GM12878 (cell line): ENCODE data around the gene HEPHL1. TPM values are rescaled to one million over a fixed set of nuclear protein-coding genes. Genes with fewer than 3 reads are reported as not detected.
A peak's percentile ranks its signal among the peaks of the same experiment; 100 is the strongest.

ENCODE experiments used
- ATAC-seq: fragments of 200-7000 bp; cut with Tn5 transposase; 3 replicates; pipeline ENCODE4 v1.9.1; 2020; ENCODE audit warnings: mild to moderate bottlenecking, moderate library complexity
- BruUV-seq: library from RNA; stranded (reverse); fragments of 400-500 nt; replicated peaks from 2 replicates; lab custom pipeline; 2021; lab: Mats Ljungman, UMichigan
- CTCF ChIA-PET: fragments of 300-600 bp; sonication (Branson Sonifier 250); formaldehyde crosslinking; extraction: SDS; loops from one replicate; lab custom pipeline; 2021; ENCODE audit warnings: inconsistent platforms; lab: Yijun Ruan, JAX
- POLR2A ChIA-PET: fragments of 350-600 bp; formaldehyde crosslinking; extraction: SDS; loops from one replicate; lab custom pipeline; 2021; ENCODE audit warnings: inconsistent platforms; lab: Charles Lee
- RAD21 ChIA-PET: fragments of 300-600 bp; sonication (Branson Sonifier 250); formaldehyde crosslinking; loops from one replicate; lab custom pipeline; 2023; ENCODE audit warnings: antibody characterized with exemption; ENCODE audit not compliant: unreplicated experiment; lab: Charles Lee
- SMC1A ChIA-PET: fragments of 300-600 bp; sonication (Branson Sonifier 250); formaldehyde crosslinking; loops from one replicate; lab custom pipeline; 2023; ENCODE audit not compliant: unreplicated experiment, uncharacterized antibody; lab: Charles Lee
- DNase-seq: peaks from one replicate; pipeline ENCODE4 v3.0.0-alpha.2; 2011; ENCODE audit warnings: low read depth, low spot score
- FAIRE-seq: peaks from 3 replicates; lab custom pipeline; 2011; peaks lifted over from hg19 to GRCh38; lab: Jason Lieb, UNC
- H2AFZ ChIP-seq: 2 replicates; pipeline ENCODE4 v1.6.0; 2011; ENCODE audit warnings: low read depth, low read length, control low read depth; ENCODE audit not compliant: control insufficient read depth
- H3K27ac ChIP-seq: 2 replicates; pipeline ENCODE4 v1.5.1; 2011; ENCODE audit warnings: control low read depth; ENCODE audit not compliant: control insufficient read depth, insufficient read depth
- H3K27me3 ChIP-seq, 2 experiments: replicated peaks in 1 of 2; 2 replicates each; pipeline versions ENCODE4 v1.6.0 to v1.6.1; 2011; ENCODE audit warnings: low read length in 1 of 2; ENCODE audit not compliant: control insufficient read depth in 2 of 2, insufficient read depth in 2 of 2
- H3K36me3 ChIP-seq, 2 experiments: 2 replicates each; pipeline ENCODE4 v1.5.1; 2011; ENCODE audit warnings: low read length in 1 of 2; ENCODE audit not compliant: control insufficient read depth in 2 of 2, insufficient read depth in 2 of 2
- H3K4me1 ChIP-seq: 2 replicates; pipeline ENCODE4 v1.6.1; 2011; ENCODE audit warnings: mild to moderate bottlenecking, low read length, moderate library complexity, mixed read lengths; ENCODE audit not compliant: control insufficient read depth, insufficient read depth
- H3K4me2 ChIP-seq: 2 replicates; pipeline ENCODE4 v1.6.0; 2011; ENCODE audit warnings: control low read depth; ENCODE audit not compliant: control insufficient read depth, insufficient read depth
- H3K4me3 ChIP-seq: fragments of 200-600 bp; sonication (generic); 2 replicates; pipeline ENCODE4 v1.5.1; 2016
- H3K79me2 ChIP-seq: 2 replicates; pipeline ENCODE4 v1.6.0; 2011; ENCODE audit warnings: low read length; ENCODE audit not compliant: control insufficient read depth, insufficient read depth
- H3K9ac ChIP-seq: 2 replicates; pipeline ENCODE4 v1.8.0; 2011; ENCODE audit warnings: low read length, control low read depth, mixed read lengths; ENCODE audit not compliant: control insufficient read depth, insufficient read depth
- H3K9me3 ChIP-seq: replicated peaks from 3 replicates; pipeline ENCODE4 v1.5.1; 2011; ENCODE audit warnings: mild to moderate bottlenecking, low read length; ENCODE audit not compliant: control insufficient read depth, insufficient read depth
- H4K20me1 ChIP-seq: 2 replicates; pipeline ENCODE4 v1.6.0; 2011; ENCODE audit not compliant: control insufficient read depth, insufficient read depth
- CHD4 ChIP-seq: fragments of 200-600 bp; sonication (generic); IDR thresholded peaks from 2 replicates; pipeline ENCODE4 v1.6.1; 2016; ENCODE audit warnings: mild to moderate bottlenecking
- IRF4 ChIP-seq: IDR thresholded peaks from 2 replicates; pipeline ENCODE4 v1.6.1; 2011; ENCODE audit warnings: low read depth, low read length
- MTA2 ChIP-seq: fragments of 450-650 bp; IDR thresholded peaks from 2 replicates; pipeline ENCODE4 v1.6.1; 2016; ENCODE audit warnings: low read depth, mild to moderate bottlenecking, moderate library complexity
- NFXL1 ChIP-seq: fragments of 450-650 bp; IDR thresholded peaks from 2 replicates; pipeline ENCODE4 v1.6.1; 2017; ENCODE audit warnings: antibody characterized with exemption, mild to moderate bottlenecking, borderline replicate concordance
- NR2F1 ChIP-seq: fragments of 450-650 bp; conservative IDR thresholded peaks from 2 replicates; pipeline ENCODE4 v1.6.1; 2017; ENCODE audit warnings: mild to moderate bottlenecking
- REST ChIP-seq: IDR thresholded peaks from 2 replicates; pipeline ENCODE4 v1.6.1; 2012; ENCODE audit warnings: mild to moderate bottlenecking, low read depth, low read length
- STAT3 ChIP-seq: IDR thresholded peaks from 2 replicates; pipeline ENCODE4 v1.6.1; 2011; ENCODE audit warnings: low read depth, low read length, improper control_type of control experiment
- SUPT20H ChIP-seq: IDR thresholded peaks from 2 replicates; pipeline ENCODE4 v1.6.1; 2011; ENCODE audit warnings: low read depth, mild to moderate bottlenecking, low read length, moderate library complexity, borderline replicate concordance; ENCODE audit not compliant: control insufficient read depth
- ZNF207 ChIP-seq: fragments of 450-650 bp; IDR thresholded peaks from 2 replicates; pipeline ENCODE4 v1.6.1; 2014; ENCODE audit warnings: antibody characterized with exemption, mild to moderate bottlenecking, borderline replicate concordance
- ZNF217 ChIP-seq: fragments of 450-650 bp; IDR thresholded peaks from 2 replicates; pipeline ENCODE4 v1.6.1; 2017; ENCODE audit warnings: antibody characterized with exemption, mild to moderate bottlenecking
- WGBS: methylation state at CpG from one replicate; pipeline ENCODE4 v1.1.6; 2016; ENCODE audit warnings: low lambda C conversion rate; ENCODE audit not compliant: insufficient replicate concordance, insufficient coverage; ENCODE audit errors: missing lambda C conversion rate; 5-methylcytosine and 5-hydroxymethylcytosine counted together
- in situ Hi-C: fragments of 300-500 bp; cut with MboI; formaldehyde crosslinking; loops from 9 replicates; pipeline ENCODE4 v1.14.3; 2018; ENCODE audit warnings: mixed read lengths
- intact Hi-C: fragments of 100-400 bp; cut with micrococcal nuclease; formaldehyde crosslinking; loops from one replicate; pipeline ENCODE4 v1.14.2; 2022; ENCODE audit not compliant: unreplicated experiment
- polyA plus RNA-seq, 11 experiments: library from polyadenylated mRNA; depleted of rRNA in 4 of 11; unstranded in 6 of 11; stranded (reverse) in 5 of 11; fragments of >200 nt; fragmentation: Nextera tagmentation in 4 of 11; fragmentation: Illumina TruSeq in 1 of 11; extraction: Ambion mirVana in 4 of 11; extraction: Trizol in 1 of 11; gene quantifications; 1 replicate in 1 of 11; 2 replicates in 10 of 11; pipeline versions ENCODE4 v1.2.1 to v1.2.3, GENCODE V29; 2011 to 2016; ENCODE audit warnings: inconsistent platforms in 2 of 11, missing spikeins in 2 of 11, low read depth in 1 of 11
- total RNA-seq, 4 experiments: library from RNA; depleted of rRNA in 3 of 4; stranded (reverse); fragments of >200 nt in 3 of 4; fragmentation: Illumina TruSeq in 1 of 4; extraction: Trizol in 1 of 4; gene quantifications; 2 replicates each; pipeline versions ENCODE4 v1.2.1 to v1.2.3, GENCODE V29; 2013 to 2021
- TF ChIP-seq, protein P1 (sequence below): fragments of 450-650 bp; IDR thresholded peaks from 2 replicates; pipeline ENCODE4 v1.6.1; 2018; ENCODE audit warnings: borderline replicate concordance, mild to moderate bottlenecking; ENCODE audit not compliant: partially characterized antibody
- TF ChIP-seq, protein P2 (sequence below): fragments of 450-650 bp; IDR thresholded peaks from 2 replicates; pipeline ENCODE4 v1.6.1; 2017; ENCODE audit warnings: mild to moderate bottlenecking, low read depth, inconsistent platforms; ENCODE audit not compliant: poor library complexity, severe bottlenecking

Gene HEPHL1
- total and polyA plus RNA-seq, 10 of the 15 experiments (the other 5 are each of a cell fraction or from before 2014, with no cell fraction given), result 0.02 to 0.08 (median 0.05) TPM; not detected in 6

GRCh38 chr11:94131047-94131717, 110.0 kb downstream of the HEPHL1 start:
- WGBS, result 47% methylated on average over 3 of the region's 3 CpGs
- ChIA-PET CTCF (interaction anchor here (1.1 to 1.7 kb wide), 4 partner anchors 11 to 53 kb away, joined by 3 to 4 read pairs (median 3); no protein-coding TSS in a partner anchor), POLR2A (interaction anchor here (0.9 to 1.1 kb wide), 4 partner anchors 9 to 391 kb away, joined by 3 to 4 read pairs (median 3); no protein-coding TSS in a partner anchor), RAD21 (interaction anchor here (1.0 to 1.3 kb wide), 2 partner anchors 53 to 374 kb away, joined by 3 to 4 read pairs; no protein-coding TSS in a partner anchor), SMC1A (interaction anchor here (0.6 to 1.3 kb wide), 4 partner anchors 9 to 473 kb away, joined by 3 to 5 read pairs (median 3); no protein-coding TSS in a partner anchor)
- Histone ChIP-seq H3K4me2 (peak overlapping the region; percentile 78), H3K27ac (no peak overlapping the region), H3K9ac (no peak overlapping the region; the same call in 1 of the 2 replicates), H3K4me1 (peaks cover 17% of the 10 kb centered on the region), H4K20me1 (no peaks in the 10 kb centered on the region), H3K4me3 (peak overlapping the region; percentile 86), H3K27me3 (no peaks in the 10 kb centered on the region), H3K9me3 (no peaks in the 10 kb centered on the region), H3K79me2 (peaks cover 78% of the 10 kb centered on the region), H3K36me3 (no peaks in the 10 kb centered on the region), H2AFZ (no peak overlapping the region)
- TF ChIP-seq IRF4, result no peak
- TF ChIP-seq NFXL1, result no peak
- TF ChIP-seq, protein P1, sequence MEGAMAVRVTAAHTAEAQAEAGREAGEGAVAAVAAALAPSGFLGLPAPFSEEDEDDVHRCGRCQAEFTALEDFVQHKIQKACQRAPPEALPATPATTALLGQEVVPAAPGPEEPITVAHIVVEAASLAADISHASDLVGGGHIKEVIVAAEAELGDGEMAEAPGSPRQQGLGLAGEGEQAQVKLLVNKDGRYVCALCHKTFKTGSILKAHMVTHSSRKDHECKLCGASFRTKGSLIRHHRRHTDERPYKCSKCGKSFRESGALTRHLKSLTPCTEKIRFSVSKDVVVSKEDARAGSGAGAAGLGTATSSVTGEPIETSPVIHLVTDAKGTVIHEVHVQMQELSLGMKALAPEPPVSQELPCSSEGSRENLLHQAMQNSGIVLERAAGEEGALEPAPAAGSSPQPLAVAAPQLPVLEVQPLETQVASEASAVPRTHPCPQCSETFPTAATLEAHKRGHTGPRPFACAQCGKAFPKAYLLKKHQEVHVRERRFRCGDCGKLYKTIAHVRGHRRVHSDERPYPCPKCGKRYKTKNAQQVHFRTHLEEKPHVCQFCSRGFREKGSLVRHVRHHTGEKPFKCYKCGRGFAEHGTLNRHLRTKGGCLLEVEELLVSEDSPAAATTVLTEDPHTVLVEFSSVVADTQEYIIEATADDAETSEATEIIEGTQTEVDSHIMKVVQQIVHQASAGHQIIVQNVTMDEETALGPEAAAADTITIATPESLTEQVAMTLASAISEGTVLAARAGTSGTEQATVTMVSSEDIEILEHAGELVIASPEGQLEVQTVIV, result no peak
- no peak for TF ChIP-seq MTA2
- TF ChIP-seq ZNF207, result no peak
- TF ChIP-seq STAT3, result no peak
- TF ChIP-seq ZNF217, result no peak
- no peak for TF ChIP-seq SUPT20H
- TF ChIP-seq REST, result no peak
- TF ChIP-seq, protein P2, sequence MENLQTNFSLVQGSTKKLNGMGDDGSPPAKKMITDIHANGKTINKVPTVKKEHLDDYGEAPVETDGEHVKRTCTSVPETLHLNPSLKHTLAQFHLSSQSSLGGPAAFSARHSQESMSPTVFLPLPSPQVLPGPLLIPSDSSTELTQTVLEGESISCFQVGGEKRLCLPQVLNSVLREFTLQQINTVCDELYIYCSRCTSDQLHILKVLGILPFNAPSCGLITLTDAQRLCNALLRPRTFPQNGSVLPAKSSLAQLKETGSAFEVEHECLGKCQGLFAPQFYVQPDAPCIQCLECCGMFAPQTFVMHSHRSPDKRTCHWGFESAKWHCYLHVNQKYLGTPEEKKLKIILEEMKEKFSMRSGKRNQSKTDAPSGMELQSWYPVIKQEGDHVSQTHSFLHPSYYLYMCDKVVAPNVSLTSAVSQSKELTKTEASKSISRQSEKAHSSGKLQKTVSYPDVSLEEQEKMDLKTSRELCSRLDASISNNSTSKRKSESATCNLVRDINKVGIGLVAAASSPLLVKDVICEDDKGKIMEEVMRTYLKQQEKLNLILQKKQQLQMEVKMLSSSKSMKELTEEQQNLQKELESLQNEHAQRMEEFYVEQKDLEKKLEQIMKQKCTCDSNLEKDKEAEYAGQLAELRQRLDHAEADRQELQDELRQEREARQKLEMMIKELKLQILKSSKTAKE, result no peak
- TF ChIP-seq NR2F1, result no peak
- TF ChIP-seq CHD4, result no peak
- in situ Hi-C loops, result no loop called here
- no TSS peak for BruUV-seq
- DNase-seq, result no peak
- ATAC-seq, result no peak
- intact Hi-C loops, result no loop called here
- no peak for FAIRE-seq
